ENCODE results near the gene E4F1. TPM values are rescaled to one million over a fixed set of nuclear protein-coding genes. Genes with fewer than 3 reads are reported as not detected.

Gene E4F1
- total and polyA plus RNA-seq, 2 donors (not counting 3 experiments of a cell fraction or from before 2014, with no cell fraction given) = 28.6 to 32.7 TPM

DNA sequence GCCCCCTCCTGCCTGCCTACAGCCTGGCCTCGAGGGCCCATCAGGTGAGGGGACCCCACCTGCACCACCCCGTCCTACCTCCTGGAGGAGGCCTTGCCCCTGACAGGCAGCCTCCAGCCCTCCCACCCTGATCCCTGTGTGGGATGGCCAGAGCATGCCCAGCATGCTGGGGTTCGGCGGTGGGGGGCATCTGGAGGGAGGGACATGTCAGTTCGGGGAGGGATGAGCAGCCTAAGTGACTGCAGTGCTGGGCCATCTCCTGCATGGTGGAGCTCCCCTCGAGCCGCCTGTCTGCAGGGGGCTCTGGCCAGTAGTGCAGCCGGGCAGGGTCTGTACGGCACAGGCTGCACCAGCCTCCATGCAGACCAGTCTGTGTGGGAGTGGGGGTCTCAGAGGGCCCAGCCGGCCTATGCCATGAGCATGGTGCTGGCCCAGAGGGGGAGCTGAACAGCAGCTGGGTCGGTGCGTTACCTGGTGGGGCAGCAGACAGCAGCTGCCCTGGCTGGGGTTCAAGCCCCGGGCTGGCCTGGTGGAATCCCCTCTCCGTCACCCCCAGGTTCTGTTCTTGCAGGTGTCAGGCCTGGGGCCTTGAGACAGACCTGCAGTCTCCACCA, 48.6 kb downstream of the E4F1 start:
- Histone ChIP-seq H3K9ac (replicated peaks; ENCODE audit: extremely low read depth, insufficient read depth, low read length) (no peak overlapping the region), H2AFZ (ENCODE audit: low read depth, low read length) (no peak overlapping the region), H3K79me2 (ENCODE audit: control insufficient read depth, insufficient read depth, low read length) (peaks cover 9% of the 10 kb centered on the region), H3K4me1 (ENCODE audit: control insufficient read depth, extremely low read depth, insufficient read depth, low read length) (no peaks in the 10 kb centered on the region), H3K27me3 (ENCODE audit: control insufficient read depth in 2 of 2, insufficient read depth in 2 of 2, low read length in 2 of 2) (no peaks in the 10 kb centered on the region), H3K4me2 (ENCODE audit: insufficient read depth, low read length) (no peak overlapping the region), H3K27ac (ENCODE audit: insufficient read depth, low read depth, low read length) (no peak overlapping the region), H3K9me3 (replicated peaks; ENCODE audit: control insufficient read depth, insufficient read depth, low read length) (no peaks in the 10 kb centered on the region), H4K20me1 (replicated peaks; ENCODE audit: control insufficient read depth, extremely low read depth, insufficient read depth, low read length) (no peaks in the 10 kb centered on the region), H3K36me3 (ENCODE audit: control insufficient read depth in 2 of 2, extremely low read depth in 1 of 2, insufficient read depth in 2 of 2, low read length in 2 of 2) (peaks cover 0 to 2% of the 10 kb centered on the region in 2 experiments), H3K4me3 (replicated peaks in 1 of 3; ENCODE audit: insufficient read depth in 1 of 3, low read depth in 1 of 3, low read length in 3 of 3) (no peak overlapping the region), H3K9me1 (replicated peaks; ENCODE audit: control insufficient read depth, extremely low read depth, insufficient read depth, low read length) (no peaks in the 10 kb centered on the region)
- TF ChIP-seq MAX (IDR thresholded peaks at IDR 0.05; ENCODE audit: insufficient read depth, insufficient read length) (no peak), POLR2A (IDR thresholded peaks at IDR 0.05; ENCODE audit: low read depth, low read length) (no peak), POLR2AphosphoS5 (IDR thresholded peaks at IDR 0.05; ENCODE audit: insufficient read depth, low read depth, low read length) (no peak), GATA2 (IDR thresholded peaks at IDR 0.05; ENCODE audit: insufficient read depth, insufficient read length, low read depth, low read length) (no peak), JUN (IDR thresholded peaks at IDR 0.05; ENCODE audit: borderline replicate concordance, insufficient read depth, insufficient read length, low read depth) (no peak), MYC (IDR thresholded peaks at IDR 0.05; ENCODE audit: low read depth, low read length) (no peak), FOS (IDR thresholded peaks at IDR 0.05; ENCODE audit: borderline replicate concordance, insufficient read depth, low read length) (no peak), EZH2 (IDR thresholded peaks at IDR 0.05; ENCODE audit: borderline replicate concordance, low read depth, low read length, severe bottlenecking) (no peak)
- TF ChIP-seq, protein P1, sequence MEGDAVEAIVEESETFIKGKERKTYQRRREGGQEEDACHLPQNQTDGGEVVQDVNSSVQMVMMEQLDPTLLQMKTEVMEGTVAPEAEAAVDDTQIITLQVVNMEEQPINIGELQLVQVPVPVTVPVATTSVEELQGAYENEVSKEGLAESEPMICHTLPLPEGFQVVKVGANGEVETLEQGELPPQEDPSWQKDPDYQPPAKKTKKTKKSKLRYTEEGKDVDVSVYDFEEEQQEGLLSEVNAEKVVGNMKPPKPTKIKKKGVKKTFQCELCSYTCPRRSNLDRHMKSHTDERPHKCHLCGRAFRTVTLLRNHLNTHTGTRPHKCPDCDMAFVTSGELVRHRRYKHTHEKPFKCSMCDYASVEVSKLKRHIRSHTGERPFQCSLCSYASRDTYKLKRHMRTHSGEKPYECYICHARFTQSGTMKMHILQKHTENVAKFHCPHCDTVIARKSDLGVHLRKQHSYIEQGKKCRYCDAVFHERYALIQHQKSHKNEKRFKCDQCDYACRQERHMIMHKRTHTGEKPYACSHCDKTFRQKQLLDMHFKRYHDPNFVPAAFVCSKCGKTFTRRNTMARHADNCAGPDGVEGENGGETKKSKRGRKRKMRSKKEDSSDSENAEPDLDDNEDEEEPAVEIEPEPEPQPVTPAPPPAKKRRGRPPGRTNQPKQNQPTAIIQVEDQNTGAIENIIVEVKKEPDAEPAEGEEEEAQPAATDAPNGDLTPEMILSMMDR (IDR thresholded peaks at IDR 0.05; ENCODE audit: extremely low read depth in 1 of 2, insufficient read depth in 1 of 2, low read depth in 1 of 2, low read length in 2 of 2) = no peak
- FAIRE-seq (no peak), DNase-seq (ENCODE audit: low read depth, low spot score) (no peak)
- intact Hi-C loops (cut with micrococcal nuclease) (no loop called here), dilution Hi-C loops (cut with MboI; ENCODE audit: extremely low pct_ligation_motif_present, low sequenced_read_pairs) (no loop called here)
- ChIA-PET CTCF (interaction anchor here (1.0 kb wide), 1 partner anchor 10 kb away, joined by 3 read pairs; no protein-coding TSS in a partner anchor), POLR2A (no interaction called here)
- BruUV-seq (replicated peaks) = no TSS peak

Measured in endothelial cell of umbilical vein (primary cell).